T1000 (cell line): Measurements from ENCODE around the gene CTDSPL2.
"Not testable (repeated sequence)": the region's sequence is repeated elsewhere in the genome, so short reads cannot be mapped to it uniquely, and the experiment has no call there.

ENCODE experiments used
- DNase-seq: peaks from one replicate; lab custom pipeline; 2025; ENCODE audit warnings: mixed read lengths; lab: John Stamatoyannopoulos, UW

Gene CTDSPL2

DNA sequence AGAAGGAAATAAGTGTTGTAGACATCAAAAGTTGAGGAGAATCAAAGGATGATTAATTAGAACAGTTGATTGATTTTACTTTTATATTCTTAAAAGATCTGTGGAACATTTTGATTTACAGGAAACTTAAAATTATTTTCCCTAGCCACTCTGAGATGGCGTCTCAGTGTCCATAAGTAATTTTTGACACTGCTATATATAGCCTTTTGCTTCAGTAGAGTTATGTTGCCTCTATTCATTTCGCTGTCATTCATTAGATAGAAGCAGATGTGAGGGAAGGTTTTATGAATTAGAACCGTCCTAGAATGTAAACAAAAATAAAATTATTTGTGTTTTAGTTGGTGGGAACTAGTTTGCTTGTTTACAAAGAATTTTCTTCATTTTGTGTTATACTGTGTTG, 58.5 kb downstream of the CTDSPL2 start:
- no peak for DNase-seq

DNA sequence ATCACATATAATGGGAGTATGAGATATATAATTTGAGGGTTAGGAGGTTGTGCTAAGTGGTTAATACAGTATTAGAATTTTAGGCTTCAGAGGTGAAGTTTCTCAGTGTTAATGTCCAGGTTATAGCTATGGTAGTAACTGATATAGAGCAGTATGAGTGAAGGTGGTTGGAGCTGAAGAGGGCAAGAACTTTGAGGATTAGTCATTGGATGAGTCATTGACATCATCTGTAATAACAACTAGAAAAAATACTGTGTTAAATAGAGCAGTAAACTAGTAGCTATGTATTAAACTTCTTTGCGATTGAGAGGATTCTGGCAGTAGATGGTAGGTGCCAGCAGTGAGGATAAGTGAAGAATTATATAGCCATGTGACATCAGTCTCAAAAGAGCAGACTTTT, 62.0 kb downstream of the CTDSPL2 start:
- DNase-seq: no peak

GRCh38 chr15:44490622-44491021, 63.2 kb downstream of the CTDSPL2 start:
- DNase-seq: no peak

- DNase-seq: no peak
Measured at GRCh38 chr15:44492040-44492439, 64.6 kb downstream of the CTDSPL2 start.

DNA sequence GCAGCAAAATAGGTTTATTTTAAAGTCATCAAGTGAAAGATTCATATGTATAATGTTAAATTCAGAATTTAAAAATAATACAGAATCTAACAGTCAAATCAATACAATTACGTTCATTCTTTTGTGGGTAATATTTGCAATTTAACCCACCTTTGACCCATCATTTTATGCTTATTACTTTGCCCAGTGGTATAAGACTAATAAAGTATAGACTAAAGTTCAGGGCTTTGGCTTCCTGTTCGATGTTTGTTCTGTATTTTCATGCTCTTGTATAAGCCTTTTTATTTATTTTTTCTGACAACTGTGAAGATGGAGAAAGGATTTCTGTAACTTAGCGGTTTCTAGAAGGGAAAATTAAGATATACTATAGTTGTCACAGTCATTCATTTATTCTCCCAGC, 65.2 kb downstream of the CTDSPL2 start:
- DNase-seq: no peak

DNA sequence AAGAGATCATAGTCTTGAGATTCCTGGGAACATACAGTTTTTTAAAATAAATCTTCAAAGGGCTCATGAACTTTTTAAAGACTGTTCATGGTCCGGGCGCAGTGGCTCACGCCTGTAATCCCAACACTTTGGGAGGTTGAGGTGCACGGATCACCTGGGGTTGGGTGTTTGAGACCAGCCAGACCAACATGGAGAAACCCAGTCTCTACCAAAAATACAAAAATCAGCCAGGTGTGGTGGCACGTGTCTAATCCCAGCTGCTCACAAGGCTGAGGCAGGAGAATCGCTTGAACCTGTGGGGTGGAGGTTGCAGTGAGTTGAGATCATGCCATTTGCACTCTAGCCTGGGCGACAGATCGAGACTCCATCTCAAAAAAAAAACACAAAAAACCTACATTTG, 68.1 kb downstream of the CTDSPL2 start:
- DNase-seq: no peak

DNA sequence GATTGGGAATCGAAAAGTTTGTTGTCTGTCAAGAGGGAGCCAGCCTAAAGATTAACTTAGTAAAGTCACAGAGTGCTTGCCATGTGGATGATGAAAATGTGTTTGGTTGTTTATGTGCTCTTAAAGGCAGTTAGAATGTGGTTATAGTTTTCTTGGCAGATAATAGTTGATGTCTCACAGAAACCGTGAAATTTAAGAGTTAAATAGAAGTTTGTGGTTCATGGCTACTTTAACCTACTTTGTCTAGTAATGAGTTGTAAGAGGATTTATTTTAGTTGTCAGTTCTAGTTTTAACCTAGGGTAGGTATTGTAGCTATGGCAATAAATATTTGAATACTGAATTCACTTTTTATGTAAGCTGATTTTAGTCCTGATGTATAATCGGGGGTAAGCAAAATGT, 73.1 kb downstream of the CTDSPL2 start:
- no peak for DNase-seq

DNA sequence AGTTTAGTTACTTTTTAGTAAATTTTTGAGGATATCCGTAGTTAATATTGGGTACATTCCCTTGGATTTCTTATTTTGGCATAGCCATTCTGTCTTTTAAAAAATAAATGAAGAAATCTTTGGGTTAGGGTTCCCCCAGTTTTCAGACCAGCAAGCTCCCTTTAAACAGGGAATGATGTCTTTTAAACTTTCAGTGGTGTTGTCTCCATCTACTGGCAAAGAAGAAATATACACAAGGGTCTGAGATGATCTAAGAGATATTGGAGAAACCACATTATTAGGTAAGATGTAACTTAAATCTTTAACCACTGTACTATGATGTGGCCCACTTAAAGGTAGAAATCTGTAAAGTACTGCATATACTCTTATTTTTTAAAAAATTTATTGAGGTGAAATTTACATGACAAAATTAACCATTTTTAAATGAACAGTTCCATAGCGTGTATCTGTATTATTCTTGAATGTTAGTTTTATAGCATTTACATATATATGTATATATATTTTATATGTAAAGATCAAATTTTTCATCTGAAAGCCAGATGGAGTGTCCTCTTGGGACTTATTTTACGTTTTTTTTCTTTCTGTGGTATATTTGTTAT, 74.4 kb downstream of the CTDSPL2 start:
- DNase-seq: no peak

DNA sequence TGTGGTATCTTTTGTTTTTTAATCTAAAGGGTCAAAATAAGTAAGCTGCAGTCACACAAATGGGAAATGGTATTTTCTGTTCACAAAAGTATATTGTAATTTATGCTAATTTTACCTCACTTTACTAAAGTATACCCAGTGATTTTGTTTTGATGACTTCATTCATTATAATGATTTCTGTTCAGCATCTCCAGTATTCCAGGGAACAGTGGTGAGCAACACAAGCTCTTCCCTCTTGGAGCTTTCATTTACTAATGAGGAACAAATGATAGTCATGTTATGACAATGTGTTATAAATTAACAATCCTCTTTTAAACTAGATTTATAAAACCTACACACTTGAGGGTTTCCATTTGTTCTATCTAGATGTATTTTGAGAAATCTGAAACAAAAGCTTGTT, 89.0 kb downstream of the CTDSPL2 start:
- DNase-seq: no peak

- DNase-seq: no peak
Measured at GRCh38 chr15:44519537-44519936, 92.1 kb downstream of the CTDSPL2 start.

- DNase-seq: no peak
Measured at GRCh38 chr15:44525018-44525417, 97.6 kb downstream of the CTDSPL2 start.

GRCh38 chr15:44527241-44527640, 99.8 kb downstream of the CTDSPL2 start:
- DNase-seq: no peak

DNA sequence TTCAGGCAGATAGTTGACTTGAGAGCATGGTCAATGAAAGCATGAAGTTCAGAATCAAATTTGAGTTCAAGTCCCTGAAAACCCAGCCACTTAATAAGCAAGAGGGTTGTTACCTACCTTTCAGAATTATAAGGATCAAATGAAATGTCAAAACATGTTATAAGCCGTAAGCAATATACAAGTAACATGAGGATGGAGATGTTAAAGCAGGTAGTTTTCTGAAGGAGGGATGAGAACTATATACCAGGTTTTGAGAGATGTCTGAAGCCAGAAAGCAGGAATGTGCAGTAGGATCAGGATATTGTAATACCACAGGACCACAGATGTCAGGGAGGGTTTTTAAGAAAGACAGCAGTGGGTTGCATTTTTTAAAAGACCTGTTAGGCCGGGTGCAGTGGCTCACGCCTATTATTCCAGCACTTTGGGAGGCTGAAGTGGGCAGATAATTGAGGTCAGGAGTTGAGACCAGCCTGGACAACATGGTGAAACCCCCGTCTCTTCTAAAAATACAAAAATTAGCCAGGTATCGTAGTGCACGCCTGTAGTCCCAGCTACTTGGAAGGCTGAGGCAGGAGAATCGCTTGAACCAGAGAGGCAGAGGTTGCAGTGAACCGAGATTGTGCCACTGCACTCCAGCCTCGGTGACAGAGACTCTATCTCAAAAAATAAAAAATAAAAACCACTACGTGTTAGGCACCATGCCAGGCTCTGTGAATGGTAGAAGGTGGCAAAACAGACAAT, 102.6 kb downstream of the CTDSPL2 start:
- DNase-seq: no peak

GRCh38 chr15:44530653-44531052, 103.2 kb downstream of the CTDSPL2 start:
- DNase-seq: no peak

DNA sequence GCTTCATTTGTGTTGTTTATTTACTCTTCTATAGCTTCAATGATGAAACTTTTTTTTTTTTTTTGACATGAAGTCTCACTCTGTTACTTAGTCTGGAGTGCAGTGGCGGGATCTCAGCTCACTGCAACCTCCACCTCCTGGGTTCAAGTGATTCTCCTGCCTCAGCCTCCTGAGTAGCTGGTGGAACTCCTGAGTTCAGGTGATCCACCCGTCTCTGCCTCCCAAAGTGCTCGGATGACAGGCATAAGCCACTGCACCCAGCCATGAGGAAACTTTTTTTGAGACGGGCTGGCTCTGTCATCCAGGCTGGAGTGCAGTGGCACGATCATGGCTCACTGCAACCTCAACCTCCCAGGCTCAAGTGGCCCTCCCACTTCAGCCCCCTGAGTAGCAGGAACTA, 104.8 kb downstream of the CTDSPL2 start:
- not testable (repeated sequence) for DNase-seq

DNA sequence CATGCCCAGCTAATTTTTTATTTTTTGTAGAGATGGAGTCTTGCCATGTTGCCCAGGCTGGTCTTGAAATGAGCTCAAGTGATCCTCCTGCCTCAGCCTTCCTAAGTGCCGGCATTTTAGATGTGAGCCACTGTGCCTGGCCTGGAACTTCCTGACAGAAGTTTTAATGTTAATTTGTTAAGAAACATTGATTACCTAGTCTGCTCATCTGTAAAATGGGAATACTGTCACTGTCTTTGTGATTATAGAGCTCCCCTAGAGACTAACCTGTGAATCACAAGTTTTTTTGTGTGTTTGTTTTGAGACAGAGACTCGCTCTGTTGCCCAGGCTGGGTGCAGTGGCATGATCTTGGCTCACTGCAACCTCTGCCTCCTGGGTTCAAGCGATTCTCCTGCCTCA, 105.3 kb downstream of the CTDSPL2 start:
- DNase-seq: no peak

DNA sequence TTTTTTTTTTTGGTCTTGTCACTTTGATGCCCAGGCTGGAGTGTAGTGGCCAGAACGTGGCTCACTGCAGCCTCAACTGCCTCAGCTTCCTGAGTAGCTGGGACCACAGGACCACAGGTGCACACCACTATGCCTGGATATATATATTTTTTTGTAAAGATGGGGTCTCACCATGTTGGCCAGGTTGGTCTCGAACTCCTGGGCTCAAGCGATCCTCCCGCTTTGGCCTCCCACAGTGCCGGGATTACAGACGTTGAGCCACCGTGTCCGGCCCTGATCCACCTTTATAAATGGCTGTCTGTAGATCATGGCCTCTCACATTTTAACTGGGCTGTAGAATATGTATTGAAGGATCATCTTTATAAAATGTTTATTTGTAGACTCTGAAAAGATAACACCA, 107.7 kb downstream of the CTDSPL2 start:
- no peak for DNase-seq

- DNase-seq: no peak
Measured at GRCh38 chr15:44535523-44536301, 108.3 kb downstream of the CTDSPL2 start.

DNA sequence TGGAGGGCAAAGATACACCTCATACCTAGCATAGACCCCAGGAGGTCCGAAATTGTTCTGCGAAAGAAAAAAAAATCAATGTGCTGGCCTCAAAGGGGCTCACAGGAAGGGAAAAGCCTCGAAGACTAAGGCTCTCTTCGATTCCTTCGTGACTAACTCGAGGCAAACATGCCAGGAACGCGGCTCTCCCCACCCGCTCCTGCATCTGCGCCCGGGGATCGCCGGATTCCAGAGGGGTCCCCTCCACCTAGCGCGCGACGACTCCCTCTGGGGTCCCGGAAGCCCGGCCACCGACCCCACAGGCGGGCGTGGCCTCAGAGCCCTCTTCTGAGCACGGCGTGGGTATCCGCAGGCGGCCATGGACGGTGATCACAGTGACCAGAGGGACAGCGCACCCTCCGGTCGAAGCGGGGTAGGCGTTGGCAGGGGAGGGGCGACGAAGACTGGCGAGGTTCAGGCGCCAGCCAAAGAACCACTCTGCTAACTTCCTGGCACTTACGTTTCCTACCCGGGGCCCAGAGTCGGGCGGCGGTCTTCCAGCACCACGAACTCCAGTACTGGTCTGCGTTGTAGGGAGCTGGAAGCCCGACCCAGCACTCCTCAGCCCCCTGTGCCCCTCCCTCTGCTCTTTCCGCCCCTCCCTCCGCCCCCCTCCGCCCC, 109.0 kb downstream of the CTDSPL2 start:
- peak; percentile 89 for DNase-seq

- DNase-seq: no peak
Measured at GRCh38 chr15:44536962-44537734, 109.7 kb downstream of the CTDSPL2 start, which contains the start of gene EIF3J. Gene EIF3J, plus strand, starts transcription at chr15:44537147. Its CDS starts 48 bp downstream, at chr15:44537195.

GRCh38 chr15:44537735-44538240, 110.4 kb downstream of the CTDSPL2 start:
- DNase-seq: no peak
